Germinal center (tissue), 1 donor: ENCODE data around the gene NDUFAF2.
A peak's percentile ranks its signal among the peaks of the same experiment; 100 is the strongest.
"Not testable (repeated sequence)": the region's sequence is repeated elsewhere in the genome, so short reads cannot be mapped to it uniquely, and the experiment has no call there.

ENCODE experiments used
- DNase-seq: peaks from one replicate; pipeline ENCODE4 v3.0.0; 2012; ENCODE audit warnings: mixed read lengths, low spot score

Gene NDUFAF2

DNA sequence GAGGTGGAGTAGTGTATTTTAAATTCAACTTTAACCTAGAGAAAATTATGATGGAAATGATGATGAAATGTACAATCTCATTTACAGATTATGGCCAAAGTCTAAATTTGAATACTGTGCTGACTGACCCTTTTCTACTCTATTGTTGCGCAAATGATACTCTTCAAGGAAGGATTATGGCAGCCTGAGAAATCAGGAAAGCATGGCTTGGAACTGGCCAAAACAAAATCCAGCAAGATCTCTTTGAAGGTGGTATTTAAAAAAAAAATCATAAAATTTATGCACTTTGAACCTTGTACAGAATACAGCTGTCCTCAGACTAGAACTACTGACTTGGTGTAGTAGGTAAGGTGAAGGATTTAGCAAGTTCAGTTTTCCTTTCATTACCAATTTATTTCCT is 105.3 kb downstream of the NDUFAF2 start:
- no peak for DNase-seq

DNA sequence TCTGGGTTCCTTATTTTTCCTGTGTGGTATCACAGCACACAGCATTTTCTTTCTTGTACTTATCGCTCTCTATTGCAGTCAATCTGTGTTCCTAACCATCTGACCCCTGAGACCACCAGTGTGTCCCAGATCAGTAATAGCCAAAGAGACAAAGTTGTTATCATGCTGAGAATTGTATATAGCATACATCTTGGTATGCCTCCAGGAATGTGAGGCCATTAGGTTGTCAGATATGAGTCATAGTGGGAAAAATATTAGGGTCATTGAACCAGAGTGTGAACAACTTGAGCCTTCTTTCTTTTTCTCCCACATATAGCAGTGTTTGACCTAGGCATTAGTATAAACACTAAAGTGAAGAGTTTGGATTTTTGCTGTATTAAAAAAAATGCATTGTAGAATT is 106.3 kb downstream of the NDUFAF2 start:
- no peak for DNase-seq

- DNase-seq = no peak
Measured at GRCh38 chr5:61052882-61053281, 107.9 kb downstream of the NDUFAF2 start.

DNA sequence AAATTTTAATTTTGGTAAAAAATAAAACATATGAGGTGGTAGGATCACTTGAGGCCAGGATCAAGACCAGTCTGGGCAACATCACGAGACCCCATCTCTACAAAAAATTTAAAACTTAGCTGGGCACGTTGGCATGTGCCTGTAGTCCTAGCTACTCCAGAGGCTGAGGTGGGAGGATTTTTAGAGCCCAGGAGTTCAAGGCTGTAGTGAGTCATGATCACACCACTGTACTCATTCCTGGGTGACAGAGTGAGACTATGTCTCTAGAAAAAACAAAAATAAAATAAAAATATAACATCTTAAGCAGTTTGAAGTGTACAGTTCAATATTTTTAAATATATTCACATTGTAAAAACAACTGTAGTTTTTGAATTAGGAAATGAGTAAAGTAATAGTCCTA is 108.9 kb downstream of the NDUFAF2 start:
- no peak for DNase-seq

DNA sequence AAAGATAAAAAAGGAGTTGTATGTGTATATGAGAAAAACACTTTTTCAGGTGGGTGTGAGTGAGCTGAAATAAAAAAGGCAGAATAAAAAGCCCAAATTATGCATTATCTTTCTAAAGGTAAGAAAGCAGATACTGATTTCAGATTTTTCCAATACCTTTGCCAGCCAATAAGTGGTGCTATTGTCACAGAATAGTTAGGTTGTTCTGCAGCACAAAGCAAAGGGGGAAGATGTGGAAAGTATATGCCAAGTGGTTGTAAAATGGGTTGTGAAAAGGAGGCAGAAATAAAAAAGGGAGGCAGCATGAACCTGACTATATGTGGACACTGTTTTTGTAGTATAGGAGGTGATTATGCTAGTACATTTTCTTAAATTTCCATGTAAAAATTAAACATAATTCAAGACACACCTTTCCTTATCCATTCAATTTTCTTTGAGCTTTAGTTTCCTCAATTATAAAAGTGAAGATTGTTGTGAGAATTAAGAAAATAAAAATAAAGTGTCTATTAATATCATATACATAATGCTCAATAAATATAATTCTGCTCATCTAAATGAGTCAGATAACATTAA is 110.5 kb downstream of the NDUFAF2 start:
- DNase-seq = peak; percentile 14

DNA sequence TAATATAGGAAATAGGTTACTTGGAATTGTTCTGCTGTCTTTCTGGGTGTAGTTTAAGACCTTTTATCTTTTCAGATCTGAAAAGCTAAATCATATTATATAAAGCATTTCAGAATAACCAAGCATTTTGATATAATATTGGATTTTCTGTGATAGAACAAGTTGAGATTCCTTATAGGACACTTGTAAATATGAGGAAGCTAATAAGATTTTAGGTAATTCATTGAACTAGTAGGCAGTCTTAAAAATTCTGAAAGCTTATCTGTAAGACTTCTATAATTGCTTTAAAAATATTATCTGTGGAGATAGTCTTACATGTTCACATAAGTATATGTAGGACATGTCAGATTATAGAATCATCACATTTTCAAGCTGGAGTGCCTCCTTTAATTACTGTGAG is 114.5 kb downstream of the NDUFAF2 start:
- DNase-seq = no peak

DNA sequence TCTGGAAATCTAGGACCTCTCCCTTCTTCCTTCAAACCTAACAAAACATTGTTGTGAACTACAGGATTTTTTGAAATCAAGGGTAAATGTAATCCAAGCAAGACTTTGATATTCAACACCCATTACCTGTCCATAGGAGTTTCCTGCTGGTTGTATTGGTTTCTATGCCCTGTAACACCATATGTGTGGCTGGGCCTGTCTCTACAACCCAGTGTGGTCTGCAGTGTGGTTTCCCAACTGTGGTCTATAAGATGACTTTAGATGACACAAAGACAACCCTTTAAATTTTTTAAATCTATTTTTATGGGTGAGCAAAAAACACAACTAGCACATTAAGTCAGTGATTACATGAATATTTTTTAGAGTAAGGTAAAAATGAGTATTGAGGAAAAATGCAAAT is 124.1 kb downstream of the NDUFAF2 start:
- DNase-seq = no peak

DNA sequence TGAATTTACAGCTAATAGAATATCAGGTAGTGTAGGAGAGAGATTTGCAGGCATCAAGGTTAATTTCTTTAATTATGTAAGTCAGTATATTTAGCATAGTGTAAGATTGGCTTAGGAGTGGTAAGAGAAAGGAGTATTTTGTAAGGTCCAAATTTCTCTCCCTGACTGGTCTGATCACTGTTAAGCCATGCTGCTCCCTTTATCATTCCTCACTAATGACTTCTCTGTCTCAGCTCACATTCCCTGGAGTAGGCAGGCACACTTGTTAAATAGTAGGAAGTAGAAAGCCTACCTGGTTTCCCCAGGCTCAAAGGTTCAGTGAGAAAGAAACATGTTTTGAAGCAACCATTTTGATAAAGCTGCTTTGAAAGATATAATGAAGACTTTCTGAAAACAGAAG is 126.5 kb downstream of the NDUFAF2 start:
- no peak for DNase-seq

DNA sequence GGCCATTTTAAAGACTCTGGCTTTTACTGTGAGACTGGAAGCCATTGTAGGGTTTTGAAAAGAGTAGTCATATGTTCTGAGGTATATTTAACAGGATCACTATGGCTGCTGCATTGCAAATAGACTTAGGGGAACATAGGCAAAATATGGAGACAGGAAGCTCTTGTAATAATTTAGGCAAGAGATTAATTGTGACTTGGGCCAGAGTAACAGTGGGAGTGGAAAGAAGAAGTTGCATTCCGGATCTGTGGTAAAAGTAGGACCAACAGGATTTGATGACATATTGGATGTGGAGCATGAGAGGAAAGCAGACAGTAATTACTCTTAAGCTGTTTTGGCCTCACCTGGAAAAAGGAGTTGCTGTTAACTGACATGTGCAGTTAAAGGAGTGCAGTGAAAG is 131.6 kb downstream of the NDUFAF2 start:
- no peak for DNase-seq

DNA sequence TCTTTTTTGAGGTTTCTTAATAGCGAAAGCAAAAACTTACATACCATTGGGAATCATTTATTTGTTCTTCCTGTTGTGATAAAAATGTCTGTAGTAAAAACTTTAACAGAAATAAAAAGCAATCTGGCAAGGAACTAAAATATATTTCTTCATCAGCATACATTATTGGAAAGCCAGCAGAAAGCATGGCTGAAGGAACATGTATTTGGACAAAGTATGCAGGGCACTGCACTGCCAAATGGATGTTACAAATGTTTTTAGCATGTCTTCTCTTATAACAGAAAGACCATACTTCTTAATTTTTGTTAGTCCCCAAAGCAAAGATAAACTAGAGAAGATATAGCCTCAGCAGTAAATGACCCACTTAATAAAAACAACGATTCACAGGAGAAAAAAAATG is 136.7 kb downstream of the NDUFAF2 start:
- no peak for DNase-seq

DNA sequence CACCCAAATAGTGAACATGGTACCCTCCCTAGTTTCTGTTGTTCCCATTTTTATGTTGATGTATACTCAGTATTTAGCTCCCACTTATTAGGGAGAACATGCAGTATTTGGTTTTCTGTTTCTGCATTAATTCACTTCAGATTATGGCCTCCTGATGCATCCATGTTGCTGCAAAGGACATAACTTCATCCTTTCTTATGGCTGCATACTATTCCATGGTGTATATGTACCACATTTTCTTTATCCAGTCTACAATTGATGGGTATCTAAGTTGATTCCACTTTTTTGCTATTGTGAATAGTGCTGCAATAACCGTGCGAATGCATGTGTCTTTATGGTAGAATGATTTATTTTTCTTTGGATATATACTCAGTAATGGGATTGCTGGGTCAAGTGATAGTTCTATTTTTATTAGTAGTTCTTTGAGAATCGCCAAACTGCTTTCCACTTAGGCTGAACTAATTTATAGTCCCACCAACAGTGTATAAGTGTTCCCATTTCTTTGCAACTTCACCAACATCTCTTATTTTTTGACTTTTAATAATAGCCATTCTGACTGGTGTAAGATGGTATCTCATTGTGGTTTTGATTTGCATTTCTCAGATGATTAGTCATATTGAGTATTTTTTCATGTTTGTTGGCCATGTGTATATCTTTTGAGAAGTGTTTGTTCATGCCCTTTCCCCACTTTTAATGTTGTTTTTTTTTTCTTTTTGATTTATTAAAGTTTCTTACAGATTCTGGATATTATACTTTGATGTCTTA is 137.7 kb downstream of the NDUFAF2 start:
- DNase-seq = no peak

GRCh38 chr5:61084658-61085057 is 139.7 kb downstream of the NDUFAF2 start:
- DNase-seq = peak; percentile 9

DNA sequence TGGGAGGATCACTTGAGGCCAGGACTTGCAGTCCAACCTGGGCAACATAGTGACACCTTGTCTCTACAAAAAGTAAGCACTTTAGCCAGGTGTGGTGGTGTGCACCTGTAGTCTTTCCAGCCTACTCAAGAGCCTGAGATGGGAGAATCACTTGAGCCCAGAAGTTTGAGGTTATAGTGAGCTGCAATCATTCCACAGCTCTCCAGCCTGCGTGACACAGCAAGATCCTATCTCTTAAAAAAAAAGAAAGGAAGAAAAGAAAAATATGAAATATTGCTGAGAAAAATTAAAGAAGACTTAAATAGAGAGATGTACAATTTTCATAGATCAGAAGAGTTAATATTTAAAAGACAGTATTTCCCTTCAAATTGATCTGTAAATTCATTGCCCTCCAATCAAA is 140.9 kb downstream of the NDUFAF2 start:
- DNase-seq = no peak

- DNase-seq = no peak
Measured at GRCh38 chr5:61087921-61088320, 142.9 kb downstream of the NDUFAF2 start.

DNA sequence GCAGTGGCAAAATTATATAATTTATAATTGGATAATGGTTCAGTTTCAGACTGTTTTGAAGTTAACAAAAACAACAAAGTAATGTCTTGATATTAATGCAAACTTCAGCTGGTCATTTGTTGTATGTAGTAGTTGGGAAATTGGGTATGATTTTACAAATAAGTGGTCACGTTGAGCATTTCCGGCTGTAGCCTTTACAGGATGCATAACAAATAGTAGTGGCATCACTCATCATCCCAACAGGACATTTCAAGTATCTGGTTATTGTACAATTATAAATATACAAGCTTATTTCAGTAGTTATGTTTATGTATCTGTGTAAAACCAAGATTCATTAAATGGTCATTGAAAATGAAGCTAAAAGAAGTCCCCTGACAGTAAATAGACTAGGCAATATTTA is 144.3 kb downstream of the NDUFAF2 start:
- no peak for DNase-seq

- DNase-seq = not testable (repeated sequence)
Measured at GRCh38 chr5:61093046-61093771, 148.2 kb downstream of the NDUFAF2 start.

DNA sequence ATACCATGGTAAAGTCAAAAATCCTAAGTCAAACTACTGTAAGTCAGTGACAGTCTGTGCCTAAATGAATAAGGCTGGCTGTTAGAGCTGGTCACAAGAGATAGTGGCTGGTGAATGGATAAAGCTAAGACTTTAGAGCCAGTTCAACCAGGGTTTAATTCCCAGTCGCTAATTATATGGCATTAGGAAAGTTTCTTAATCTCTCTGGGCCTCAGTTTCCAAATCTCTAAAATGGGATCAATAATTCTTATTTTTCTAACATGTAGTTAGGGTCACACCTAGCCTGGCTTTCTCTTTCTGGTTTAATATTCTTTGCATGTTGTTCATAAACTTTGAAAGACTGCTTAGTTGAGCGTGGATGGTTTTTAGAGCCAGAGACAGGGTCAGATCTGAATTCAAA is 152.5 kb downstream of the NDUFAF2 start:
- no peak for DNase-seq

- DNase-seq = no peak
Measured at GRCh38 chr5:61098251-61098995, 153.4 kb downstream of the NDUFAF2 start.

DNA sequence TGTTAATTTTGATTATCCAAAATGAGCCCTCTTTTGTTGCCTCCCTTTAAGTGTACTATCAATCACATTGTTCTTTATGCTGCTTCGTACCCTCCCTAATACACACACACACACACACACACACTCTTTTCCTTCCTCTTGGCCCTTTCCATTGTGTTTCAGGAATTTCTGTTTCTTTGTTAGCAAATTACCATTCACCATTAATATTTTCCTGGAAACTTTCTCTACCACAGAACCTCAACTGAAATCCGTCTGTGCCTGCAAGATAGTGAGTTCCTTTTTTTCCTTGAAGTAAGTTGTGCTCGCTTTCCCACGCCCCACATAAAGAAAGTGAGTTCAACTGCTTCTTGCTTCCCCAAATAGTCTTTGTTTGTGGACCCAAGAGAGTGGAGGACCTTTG is 155.4 kb downstream of the NDUFAF2 start:
- DNase-seq = no peak

- DNase-seq = no peak
Measured at GRCh38 chr5:61114441-61114840, 169.4 kb downstream of the NDUFAF2 start.

GRCh38 chr5:61115968-61116367 is 171.0 kb downstream of the NDUFAF2 start:
- no peak for DNase-seq

DNA sequence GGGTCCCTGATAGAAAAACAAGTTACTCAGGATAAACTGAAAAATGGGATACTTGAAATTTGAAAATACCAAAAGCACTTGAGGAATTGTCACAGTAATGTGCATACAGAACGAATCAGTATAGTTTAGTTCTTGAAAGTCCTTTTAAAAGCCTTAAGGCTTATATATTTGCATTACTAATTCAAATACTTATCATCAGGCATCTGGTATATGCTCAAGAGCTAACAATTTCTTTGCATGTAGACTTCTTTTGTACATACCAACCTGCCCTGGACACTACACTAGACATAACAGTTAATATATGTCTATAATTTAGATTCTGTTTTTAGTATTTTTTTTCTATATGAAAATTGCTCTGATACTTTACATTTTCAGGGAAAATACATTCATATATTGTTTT is 174.1 kb downstream of the NDUFAF2 start:
- no peak for DNase-seq

DNA sequence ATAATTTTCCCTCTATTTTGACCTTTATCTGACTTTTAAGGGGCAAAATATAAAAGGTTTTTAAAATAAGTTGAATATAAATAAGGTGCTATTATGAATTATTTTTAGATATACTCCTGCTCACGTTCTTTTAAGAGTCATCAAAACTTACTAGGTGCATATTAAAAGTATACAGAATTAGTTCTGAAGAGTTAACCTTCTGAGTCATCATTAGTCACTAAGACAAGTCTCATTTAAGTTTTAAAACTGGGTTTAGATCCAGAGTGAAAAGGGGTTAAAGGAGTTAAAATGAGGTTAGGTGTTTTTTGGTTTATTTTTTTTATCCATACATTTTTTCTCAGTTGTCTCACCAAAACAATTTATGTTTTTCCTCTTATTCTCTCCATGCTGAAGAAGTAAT is 175.5 kb downstream of the NDUFAF2 start:
- no peak for DNase-seq
